ENCODE results near the gene CCDC120. TPM values are rescaled to one million over a fixed set of nuclear protein-coding genes. Genes with fewer than 3 reads are reported as not detected.

Gene CCDC120
- polyA plus RNA-seq, 3 donors = 1.4 to 3.8 (median 2.4) TPM

- 0 to 27% (median 1%) methylated on average over 36 to 55 of the region's 55 CpGs for WGBS, 3 donors
- no peak within 1 kb of the TSS for H3K27ac ChIP-seq (ENCODE audit: low read depth, low read length)
Measured at GRCh38 chrX:49079489-49080428, 21.0 kb downstream of the CCDC120 start, which contains the start of gene WDR45. Gene WDR45, minus strand, starts transcription at chrX:49079887. Its CDS starts 1,792 bp downstream, at chrX:49078095.

DNA sequence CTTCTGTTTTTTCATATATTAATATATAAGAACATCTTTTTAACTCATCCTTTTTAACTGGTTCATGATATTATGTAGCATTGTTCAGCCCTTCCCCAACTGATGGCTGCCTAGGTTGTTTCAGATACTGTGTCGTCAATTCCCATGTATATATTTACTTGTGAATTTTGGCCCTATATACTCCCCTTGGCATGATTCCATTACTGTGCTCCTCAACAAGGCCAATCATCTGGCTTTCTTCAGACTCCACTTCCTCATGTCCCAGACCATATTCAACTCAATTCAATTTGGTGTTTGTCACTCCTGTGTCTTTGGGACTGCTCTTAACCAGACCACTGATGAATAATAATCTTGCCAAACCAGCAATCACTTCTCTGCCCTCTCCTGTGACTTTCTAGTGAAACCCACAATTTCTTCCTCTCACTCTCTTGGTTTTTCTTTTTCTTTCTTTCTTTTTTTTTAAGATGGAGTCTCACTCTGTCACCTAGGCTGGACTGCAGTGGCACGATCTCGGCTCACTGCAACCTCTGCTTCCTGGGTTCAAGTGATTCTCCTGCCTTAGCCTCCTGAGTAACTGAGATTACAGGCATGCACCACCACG lies 23.6 kb downstream of the CCDC120 start:
- 69 to 78% (median 74%) methylated on average over 4 of the region's 4 CpGs for WGBS, 3 donors
- H3K27ac ChIP-seq (ENCODE audit: low read depth, low read length) = no peak overlapping the region

- H3K27ac ChIP-seq (ENCODE audit: low read depth, low read length) = no peak overlapping the region
- WGBS, 3 donors = 80 to 85% (median 84%) methylated on average over 4 of the region's 4 CpGs
Measured at GRCh38 chrX:49089553-49089952, 30.8 kb downstream of the CCDC120 start.

- whole genome bisulfite sequencing, 3 donors = 91 to 100% (median 100%) methylated on average over 4 of the region's 4 CpGs
Measured at GRCh38 chrX:49096419-49096818, 37.6 kb downstream of the CCDC120 start.

DNA sequence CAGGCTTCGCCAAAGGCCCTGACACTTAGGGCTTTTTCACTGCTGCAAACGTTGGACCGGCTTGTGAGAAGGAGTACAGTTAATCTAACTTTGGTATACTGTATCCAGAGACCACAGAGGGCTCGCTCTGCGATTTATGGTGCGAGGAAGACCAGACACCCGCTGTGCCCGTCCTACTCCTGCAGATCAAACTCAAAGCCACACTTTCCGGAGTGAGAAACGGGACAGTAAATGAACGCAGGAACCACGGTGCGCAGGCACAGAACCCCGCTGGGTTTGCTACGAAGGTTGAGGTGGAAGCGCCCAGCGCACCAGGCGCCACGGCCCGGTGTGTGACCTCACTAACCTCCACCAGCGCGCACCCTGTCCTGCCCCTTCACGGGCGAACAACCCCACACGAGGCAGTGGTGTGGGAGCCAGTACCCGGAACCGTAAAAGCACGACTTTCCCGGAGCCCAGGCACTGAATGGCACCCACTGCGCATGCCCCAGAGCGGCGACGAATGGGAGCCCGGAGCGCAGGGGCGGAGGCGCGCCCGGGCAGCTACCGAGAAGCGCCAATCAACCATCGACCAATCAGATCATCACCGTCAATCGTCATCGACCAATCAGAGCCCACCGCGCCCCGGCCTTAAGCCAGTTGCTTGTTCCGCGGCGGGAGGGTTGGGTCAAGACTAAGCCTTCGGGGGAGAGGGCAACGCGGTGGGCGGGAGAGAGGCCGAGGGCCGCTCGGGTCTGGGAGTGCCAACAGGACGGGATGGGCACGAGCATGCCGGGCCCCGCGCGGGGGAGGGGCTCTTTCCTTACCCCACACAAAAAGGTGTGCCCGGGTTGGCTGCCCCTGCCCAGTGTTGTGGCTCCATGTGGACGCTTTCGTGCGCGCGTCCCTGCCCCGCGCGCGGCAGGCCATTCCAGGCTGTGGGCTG lies 42.2 kb downstream of the CCDC120 start:
- 0 to 41% (median 0%) methylated on average over 53 to 74 of the region's 74 CpGs for WGBS, 3 donors
- no peak overlapping the region for H3K27ac ChIP-seq (ENCODE audit: low read depth, low read length)

More at GRCh38 chrX:49096419-49096818, 37.6 kb downstream of the CCDC120 start:
- H3K27ac ChIP-seq (ENCODE audit: low read depth, low read length) = no peak overlapping the region

- 7 to 42% (median 13%) methylated on average over 3 to 9 of the region's 9 CpGs for WGBS, 3 donors
Measured at GRCh38 chrX:49101629-49101984, 42.8 kb downstream of the CCDC120 start.

DNA sequence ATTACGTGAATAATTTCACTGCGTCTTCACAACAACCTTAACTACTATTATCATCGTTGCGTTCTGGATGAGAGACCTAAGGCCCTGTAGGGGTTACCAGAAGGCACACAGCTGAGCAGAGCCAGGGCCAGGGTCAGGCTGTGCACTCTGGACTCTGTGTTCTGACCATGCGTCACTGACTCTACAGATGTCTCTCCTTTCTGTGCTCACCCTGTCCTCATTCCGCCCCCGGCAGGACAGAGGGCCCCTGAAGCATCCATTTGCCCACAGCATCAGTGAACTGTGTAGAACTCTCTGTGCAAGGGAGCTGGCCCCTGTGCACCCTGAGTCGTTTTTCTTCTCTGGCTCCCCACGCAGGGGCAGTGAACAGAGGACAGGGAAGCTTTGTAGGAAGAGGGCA lies 43.4 kb downstream of the CCDC120 start:
- 77 to 85% (median 84%) methylated on average over 9 of the region's 9 CpGs for WGBS, 3 donors
- no peak overlapping the region for H3K27ac ChIP-seq (ENCODE audit: low read depth, low read length)

More at GRCh38 chrX:49101629-49101984, 42.8 kb downstream of the CCDC120 start:
- no peak overlapping the region for H3K27ac ChIP-seq (ENCODE audit: low read depth, low read length)

DNA sequence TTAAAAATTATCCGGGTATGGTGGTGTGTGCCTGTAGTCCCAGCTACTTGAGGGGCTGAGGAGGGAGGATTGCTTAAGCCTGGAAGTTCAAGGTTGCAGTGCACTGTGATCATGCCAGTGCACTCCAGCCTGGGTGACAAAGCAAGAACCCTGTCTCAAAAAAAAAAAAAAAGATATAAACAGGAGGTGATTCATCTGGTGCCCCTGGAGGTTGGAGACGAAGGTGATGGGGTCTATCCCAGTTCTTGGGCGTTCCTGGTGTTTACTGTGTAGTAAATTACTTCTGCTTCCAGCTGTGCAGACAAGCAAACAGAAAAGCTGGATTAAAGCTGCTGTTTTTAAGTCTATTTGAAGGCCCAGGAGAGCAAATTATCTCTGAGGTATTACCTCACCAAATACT lies 44.8 kb downstream of the CCDC120 start:
- 59 to 65% (median 59%) methylated on average over 3 of the region's 3 CpGs for WGBS, 3 donors
- H3K27ac ChIP-seq (ENCODE audit: low read depth, low read length) = no peak overlapping the region

DNA sequence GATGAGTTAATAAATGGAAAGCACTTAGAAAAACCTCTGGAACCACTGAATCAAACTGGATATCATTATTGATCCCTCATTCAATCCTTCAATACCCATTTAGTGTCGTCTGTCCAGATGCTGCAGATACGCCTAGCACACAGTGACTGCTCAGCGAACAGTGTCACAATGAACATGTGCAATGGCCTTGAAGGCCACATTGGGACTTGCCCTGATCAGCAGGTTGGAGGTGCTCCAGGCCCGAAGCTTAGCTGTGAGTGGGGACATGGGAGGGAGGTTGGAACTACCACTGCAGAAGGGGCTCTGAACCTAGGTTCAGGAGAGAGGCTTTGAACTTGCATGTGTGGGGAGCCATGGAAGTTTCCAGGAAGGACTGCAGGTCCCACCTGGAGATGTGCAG lies 47.5 kb downstream of the CCDC120 start:
- no peak overlapping the region for H3K27ac ChIP-seq (ENCODE audit: low read depth, low read length)
- 88 to 95% (median 93%) methylated on average over 4 of the region's 4 CpGs for WGBS, 3 donors

DNA sequence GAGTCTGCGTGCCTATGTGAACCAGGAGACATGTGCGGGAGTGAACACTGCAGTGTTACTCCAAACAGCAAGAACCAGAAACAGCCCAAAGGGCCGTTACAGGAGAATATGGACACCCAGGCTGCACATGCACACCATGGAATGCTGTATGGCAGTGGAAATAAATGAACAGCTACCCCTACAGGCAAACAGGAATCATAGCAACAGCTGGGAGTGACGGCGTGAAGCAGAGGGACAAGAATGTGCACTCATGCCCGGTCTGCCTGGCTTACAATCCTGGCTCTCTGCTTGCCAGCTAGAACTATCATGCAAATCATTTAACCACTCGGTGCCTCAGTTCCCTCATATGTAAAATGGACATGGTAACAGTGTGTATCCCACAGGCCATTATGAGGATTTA lies 48.1 kb downstream of the CCDC120 start:
- no peak overlapping the region for H3K27ac ChIP-seq (ENCODE audit: low read depth, low read length)
- WGBS, 3 donors = 39 to 51% (median 45%) methylated on average over 7 of the region's 7 CpGs

GRCh38 chrX:49108641-49109040 lies 49.8 kb downstream of the CCDC120 start:
- 54 to 79% (median 69%) methylated on average over 2 of the region's 2 CpGs for WGBS, 3 donors
- no peak overlapping the region for H3K27ac ChIP-seq (ENCODE audit: low read depth, low read length)

GRCh38 chrX:49110417-49110816 lies 51.6 kb downstream of the CCDC120 start:
- 74 to 92% (median 84%) methylated on average over 2 to 3 of the region's 3 CpGs for WGBS, 3 donors
- no peak overlapping the region for H3K27ac ChIP-seq (ENCODE audit: low read depth, low read length)

DNA sequence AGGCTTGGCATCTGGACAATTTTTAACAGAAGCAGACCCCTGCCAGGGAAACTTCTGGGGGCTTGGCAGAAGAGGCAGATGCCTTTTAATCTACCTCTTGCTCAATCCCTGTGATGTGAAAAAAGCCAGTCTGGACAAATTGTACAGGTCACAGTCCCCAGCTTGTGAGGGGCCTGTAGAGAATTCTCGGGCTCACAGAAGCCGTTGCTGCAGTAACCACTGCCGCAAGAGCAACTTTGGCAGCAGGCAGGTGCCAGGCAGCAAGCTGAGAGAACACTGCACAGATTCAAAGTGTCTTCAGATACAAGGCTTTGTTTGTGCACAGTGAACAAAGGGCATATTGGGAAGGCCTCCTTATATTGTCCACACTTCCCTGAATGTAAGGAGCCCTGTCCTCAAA lies 53.0 kb downstream of the CCDC120 start:
- 67 to 72% (median 67%) methylated on average over 3 of the region's 3 CpGs for WGBS, 3 donors

DNA sequence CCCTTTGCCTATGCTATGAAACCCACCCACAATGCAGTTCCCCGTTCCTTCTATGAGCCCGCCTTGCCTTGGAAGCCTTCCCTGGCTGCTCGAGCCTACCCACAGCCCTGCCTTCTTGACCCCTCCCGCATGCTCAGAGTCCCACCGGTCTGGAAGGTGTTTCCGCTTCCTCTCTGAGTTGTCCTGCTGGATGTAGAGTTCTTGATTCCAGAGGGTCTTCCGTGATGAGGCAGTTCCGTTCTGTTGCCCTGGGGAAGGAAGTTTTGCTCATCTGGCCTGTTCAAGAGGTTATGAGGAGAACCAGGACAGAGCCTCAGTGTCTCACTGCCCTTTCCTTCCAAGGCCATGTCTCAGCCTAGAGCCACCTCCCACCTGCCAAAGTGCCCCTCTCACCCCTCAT lies 57.3 kb downstream of the CCDC120 start:
- 78 to 90% (median 86%) methylated on average over 6 to 8 of the region's 8 CpGs for WGBS, 3 donors

More for the DNA sequence above, 53.0 kb downstream of the CCDC120 start:
- H3K27ac ChIP-seq (ENCODE audit: low read depth, low read length) = no peak overlapping the region

DNA sequence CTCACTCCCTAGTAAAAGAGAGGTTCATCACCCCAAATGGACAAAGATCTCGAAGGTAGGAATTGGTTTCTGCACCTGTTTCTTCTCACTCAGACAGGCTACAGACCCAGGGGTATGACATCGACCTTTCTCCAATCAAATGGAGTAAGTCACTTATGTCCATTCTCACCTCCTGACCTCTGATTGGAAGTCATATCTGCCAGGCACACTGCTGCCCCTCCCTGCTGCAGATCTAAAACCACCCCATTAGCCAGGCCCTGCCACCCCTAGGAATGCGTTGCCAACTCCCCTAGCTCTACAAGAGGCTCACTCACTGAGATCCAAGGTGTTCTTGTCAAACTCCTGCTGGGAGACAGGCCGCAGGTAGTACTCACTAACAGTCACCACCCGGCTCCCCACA lies 57.9 kb downstream of the CCDC120 start:
- no peak overlapping the region for H3K27ac ChIP-seq (ENCODE audit: low read depth, low read length)
- WGBS, 3 donors = 85 to 90% (median 86%) methylated on average over 5 of the region's 5 CpGs

More for the DNA sequence above, 57.3 kb downstream of the CCDC120 start:
- no peak overlapping the region for H3K27ac ChIP-seq (ENCODE audit: low read depth, low read length)

DNA sequence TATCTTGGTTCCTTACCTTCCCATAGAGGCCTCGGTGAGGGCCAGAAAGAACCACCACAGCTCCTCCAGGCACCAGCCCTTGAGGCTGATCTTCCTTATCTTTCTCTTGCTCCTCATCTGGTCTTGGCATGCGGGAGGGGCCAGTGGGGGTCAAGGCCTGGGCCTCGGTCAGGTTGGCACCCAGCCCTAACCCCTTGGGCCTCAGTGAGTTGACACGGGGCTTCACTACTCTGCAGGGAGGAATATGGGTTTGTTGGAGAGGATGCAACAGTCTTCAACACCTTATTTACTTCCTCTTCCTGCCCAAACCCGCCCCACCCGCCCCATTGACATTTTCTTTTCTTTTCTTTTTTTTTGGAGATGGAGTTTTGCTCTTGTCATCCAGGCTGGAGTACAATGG lies 58.8 kb downstream of the CCDC120 start:
- 60 to 93% (median 66%) methylated on average over 2 to 6 of the region's 6 CpGs for WGBS, 3 donors
- no peak overlapping the region for H3K27ac ChIP-seq (ENCODE audit: low read depth, low read length)

Measured in adipose tissue (tissue), 3 donors.